Stimulated activated effector memory CD8-positive, alpha-beta T cell treated with anti-CD3 and anti-CD28 coated beads, Interleukin-12 subunit alpha, Interleukin-12 subunit beta, amount 100 ng/mL, for 72 hours (primary cell): Measurements from ENCODE around the gene RELT.

Experiments
- ATAC-seq: fragments of 150-1000 bp; cut with Tn5 transposase; 2 replicates; pipeline ENCODE4 v1.10.0; 2021
- DNase-seq, 2 donors: peaks; one replicate each; pipeline ENCODE4 v3.0.0; 2021 to 2022; ENCODE audit warnings: low spot score in 2 of 2
- H3K27ac Mint-ChIP-seq: one replicate; pipeline ENCODE4 v1.8.0; 2022; ENCODE audit warnings: mild to moderate bottlenecking, mixed read lengths
- H3K36me3 Mint-ChIP-seq: one replicate; pipeline ENCODE4 v1.8.0; 2022; ENCODE audit warnings: mild to moderate bottlenecking, mixed read lengths
- H3K4me1 Mint-ChIP-seq: one replicate; pipeline ENCODE4 v1.8.0; 2022; ENCODE audit warnings: mixed read lengths
- H3K4me3 Mint-ChIP-seq: one replicate; pipeline ENCODE4 v1.8.0; 2022; ENCODE audit warnings: mild to moderate bottlenecking, mixed read lengths
- H3K9me3 Mint-ChIP-seq: one replicate; pipeline ENCODE4 v1.8.0; 2022; ENCODE audit warnings: mixed read lengths

Gene RELT

GRCh38 chr11:73360743-73361369 is 15.3 kb upstream of the RELT start:
- Mint-ChIP-seq H3K4me1 (peaks cover 4% of the 10 kb centered on the region), H3K36me3 (no peaks in the 10 kb centered on the region), H3K9me3 (no peaks in the 10 kb centered on the region), H3K27ac (no peak overlapping the region), H3K4me3 (no peak overlapping the region)
- ATAC-seq, result no peak
- DNase-seq, result no peak

- no peaks in the 10 kb centered on the region for H3K36me3 Mint-ChIP-seq
- peaks cover 17% of the 10 kb centered on the region for H3K4me1 Mint-ChIP-seq
- no peak overlapping the region for H3K27ac Mint-ChIP-seq
- ATAC-seq (no peak), DNase-seq (no peak)
- H3K4me3 Mint-ChIP-seq, result no peak overlapping the region
- H3K9me3 Mint-ChIP-seq, result peaks cover 2% of the 10 kb centered on the region
Observed at GRCh38 chr11:73361953-73362776, 14.0 kb upstream of the RELT start.

- no peak for ATAC-seq
- Mint-ChIP-seq H3K4me1 (peaks cover 26% of the 10 kb centered on the region), H3K4me3 (no peak overlapping the region), H3K27ac (no peak overlapping the region), H3K9me3 (peaks cover 2% of the 10 kb centered on the region), H3K36me3 (no peaks in the 10 kb centered on the region)
- DNase-seq, result no peak
Observed at GRCh38 chr11:73363147-73363546, 13.1 kb upstream of the RELT start.

GRCh38 chr11:73365352-73366264 is 10.6 kb upstream of the RELT start:
- H3K9me3 Mint-ChIP-seq, result peaks cover 2% of the 10 kb centered on the region
- peak overlapping the region; percentile 39 for H3K4me3 Mint-ChIP-seq
- no peaks in the 10 kb centered on the region for H3K36me3 Mint-ChIP-seq
- ATAC-seq (no peak), DNase-seq (no peak)
- peak overlapping the region; percentile 88 for H3K27ac Mint-ChIP-seq
- peaks cover 26% of the 10 kb centered on the region for H3K4me1 Mint-ChIP-seq

DNA sequence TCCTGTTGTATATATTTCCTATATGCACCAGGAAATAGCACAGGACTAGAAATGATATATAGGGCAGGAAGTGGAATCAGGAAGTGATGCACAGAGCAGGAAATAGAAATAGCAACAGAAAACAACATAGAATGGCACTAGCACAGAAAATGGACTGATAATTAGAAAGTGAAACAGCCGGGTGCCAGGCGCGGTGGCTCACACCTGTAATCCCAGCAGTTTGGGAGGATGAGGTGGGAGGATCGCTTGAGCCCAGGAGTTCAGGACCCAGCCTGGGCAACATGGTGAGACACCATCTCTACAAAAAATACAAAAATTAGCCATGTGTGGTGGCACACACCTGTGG is 10.0 kb upstream of the RELT start:
- DNase-seq (no peak), ATAC-seq (peak; percentile 22)
- H3K4me1 Mint-ChIP-seq, result peaks cover 26% of the 10 kb centered on the region
- peak overlapping the region; percentile 88 for H3K27ac Mint-ChIP-seq
- no peaks in the 10 kb centered on the region for H3K36me3 Mint-ChIP-seq
- peak overlapping the region; percentile 39 for H3K4me3 Mint-ChIP-seq
- H3K9me3 Mint-ChIP-seq, result peaks cover 2% of the 10 kb centered on the region

GRCh38 chr11:73366953-73367352 is 9.2 kb upstream of the RELT start:
- ATAC-seq, result no peak
- H3K9me3 Mint-ChIP-seq, result peaks cover 2% of the 10 kb centered on the region
- no peaks in the 10 kb centered on the region for H3K36me3 Mint-ChIP-seq
- H3K4me3 Mint-ChIP-seq, result no peak overlapping the region
- DNase-seq, result no peak
- peak overlapping the region; percentile 88 for H3K27ac Mint-ChIP-seq
- H3K4me1 Mint-ChIP-seq, result peaks cover 33% of the 10 kb centered on the region

- H3K27ac Mint-ChIP-seq, result peak overlapping the region; percentile 88
- DNase-seq, result no peak
- H3K9me3 Mint-ChIP-seq, result peaks cover 2% of the 10 kb centered on the region
- H3K36me3 Mint-ChIP-seq, result no peaks in the 10 kb centered on the region
- peak; percentile 72 for ATAC-seq
- H3K4me3 Mint-ChIP-seq, result no peak overlapping the region
- H3K4me1 Mint-ChIP-seq, result peaks cover 39% of the 10 kb centered on the region
Observed at GRCh38 chr11:73367482-73368024, 8.6 kb upstream of the RELT start.

GRCh38 chr11:73372375-73372993 is 3.7 kb upstream of the RELT start:
- DNase-seq, result no peak
- ATAC-seq, result no peak
- H3K36me3 Mint-ChIP-seq, result peaks cover 20% of the 10 kb centered on the region
- H3K4me1 Mint-ChIP-seq, result peaks cover 35% of the 10 kb centered on the region
- H3K27ac Mint-ChIP-seq, result no peak overlapping the region
- H3K9me3 Mint-ChIP-seq, result no peaks in the 10 kb centered on the region
- H3K4me3 Mint-ChIP-seq, result no peak overlapping the region

DNA sequence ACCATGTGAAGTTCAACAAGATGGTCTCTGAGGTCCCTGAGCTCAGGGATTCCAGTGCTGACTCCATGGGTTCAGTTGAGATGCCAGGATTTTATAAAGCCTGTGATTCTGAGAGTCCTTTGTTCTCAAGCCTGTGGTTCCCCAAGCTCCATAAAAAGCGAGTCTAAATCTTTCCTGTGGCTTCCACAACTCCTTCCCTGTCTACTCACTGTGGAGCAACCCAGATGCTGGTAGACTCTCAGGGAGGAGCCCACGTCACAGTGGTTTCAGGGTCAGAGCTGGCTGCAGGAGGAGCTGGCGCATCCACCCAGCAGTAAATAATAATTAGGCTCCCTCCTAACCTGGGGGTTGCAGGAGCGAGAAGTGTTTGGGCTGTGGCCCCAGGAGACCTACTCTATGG is 2.0 kb upstream of the RELT start:
- Mint-ChIP-seq H3K4me1 (peaks cover 45% of the 10 kb centered on the region), H3K9me3 (no peaks in the 10 kb centered on the region), H3K27ac (no peak overlapping the region), H3K36me3 (peaks cover 26% of the 10 kb centered on the region), H3K4me3 (no peak overlapping the region)
- DNase-seq (no peak), ATAC-seq (no peak)

GRCh38 chr11:73375830-73376159 is 404 bp upstream of the RELT start:
- DNase-seq (peak in 1 of 2 donors; percentile 57), ATAC-seq (no peak)
- Mint-ChIP-seq H3K4me3 (peak overlapping the region; percentile 90), H3K36me3 (peaks cover 34% of the 10 kb centered on the region), H3K27ac (peak overlapping the region; percentile 98), H3K9me3 (no peaks in the 10 kb centered on the region), H3K4me1 (peaks cover 61% of the 10 kb centered on the region)

DNA sequence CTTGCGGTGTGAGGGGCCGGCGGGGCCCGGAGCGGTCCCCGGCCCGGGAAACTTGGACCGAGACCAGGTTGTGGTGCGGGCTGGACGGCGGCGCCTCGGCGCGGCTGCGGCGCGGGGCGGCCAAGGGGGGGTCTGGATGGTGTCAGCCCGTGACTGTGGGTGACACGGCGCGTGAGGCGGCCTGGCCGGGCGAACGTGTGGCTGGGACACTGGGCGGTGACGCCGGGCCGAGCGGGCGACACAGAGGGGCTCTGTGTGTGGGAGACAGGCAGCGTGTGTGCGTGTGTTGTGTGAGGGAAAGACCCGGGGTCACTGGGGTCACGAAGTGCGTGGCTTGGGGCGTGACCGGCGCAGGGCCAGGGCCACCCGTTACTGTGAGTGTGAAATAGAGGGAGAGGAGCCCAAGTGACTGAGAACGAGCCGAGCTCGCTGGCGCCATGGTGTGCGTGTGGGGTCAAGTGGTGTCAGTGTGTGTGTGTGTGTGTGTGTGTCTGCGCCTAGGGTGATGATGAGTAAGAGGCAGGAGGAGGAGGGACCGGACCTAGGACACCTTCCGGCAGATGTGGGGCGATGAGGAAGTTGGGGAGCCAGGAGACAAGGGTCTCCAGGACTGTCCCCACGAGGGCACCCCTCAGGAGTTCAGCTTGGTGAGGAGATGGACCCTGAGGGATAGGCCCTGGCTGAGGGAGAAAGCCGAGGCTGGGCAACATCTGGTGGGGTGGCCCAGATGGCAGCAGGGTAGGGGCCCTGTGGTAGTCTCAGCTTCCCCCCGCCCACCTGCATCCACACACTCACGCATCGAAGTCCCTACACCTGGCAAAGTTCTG is 817 bp downstream of the RELT start:
- peak overlapping the region; percentile 98 for H3K27ac Mint-ChIP-seq

DNA sequence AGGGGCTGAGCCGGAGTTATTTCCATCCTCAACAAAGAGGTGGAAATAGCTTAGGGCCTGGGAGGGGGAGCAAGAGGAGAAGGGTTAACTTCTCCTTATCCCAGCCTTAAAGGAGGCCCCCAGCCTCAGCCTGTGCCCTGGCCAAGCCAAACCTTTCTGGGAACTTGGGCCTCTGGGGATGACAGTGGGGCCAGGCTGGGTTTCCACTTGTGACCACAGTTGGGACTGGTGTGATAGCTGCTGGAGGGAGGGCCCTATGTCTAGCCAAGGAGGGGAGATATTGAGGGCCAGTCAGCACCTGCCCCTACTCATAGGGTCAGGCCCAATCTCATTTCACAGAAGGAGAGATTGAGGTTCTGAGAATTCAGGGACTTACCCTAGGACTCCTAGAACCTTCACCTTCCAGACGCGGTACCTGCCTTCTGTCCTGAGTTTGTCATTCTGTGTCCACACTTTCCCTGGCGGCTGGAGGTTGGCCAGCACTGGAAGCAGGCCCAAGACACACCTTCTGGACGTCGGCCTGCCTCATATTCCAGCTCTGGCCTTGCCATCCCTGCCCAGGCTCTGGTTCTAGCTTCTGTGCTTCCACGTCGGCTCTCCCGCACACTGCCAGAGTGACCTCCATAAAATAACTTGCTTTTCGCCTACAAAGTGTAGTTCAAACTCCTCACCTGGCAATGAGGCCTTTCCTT is 3.1 kb downstream of the RELT start:
- Mint-ChIP-seq H3K4me1 (peaks cover 76% of the 10 kb centered on the region), H3K4me3 (peak overlapping the region; percentile 90), H3K9me3 (no peaks in the 10 kb centered on the region), H3K36me3 (peaks cover 34% of the 10 kb centered on the region), H3K27ac (peak overlapping the region; percentile 98)
- DNase-seq (no peak), ATAC-seq (no peak)

More for the DNA sequence above, 817 bp downstream of the RELT start:
- no peaks in the 10 kb centered on the region for H3K9me3 Mint-ChIP-seq
- peak; percentile 62 to 80 for DNase-seq
- peak; percentile 69 for ATAC-seq
- H3K4me1 Mint-ChIP-seq, result peaks cover 62% of the 10 kb centered on the region
- peak overlapping the region; percentile 90 for H3K4me3 Mint-ChIP-seq
- peaks cover 34% of the 10 kb centered on the region for H3K36me3 Mint-ChIP-seq

DNA sequence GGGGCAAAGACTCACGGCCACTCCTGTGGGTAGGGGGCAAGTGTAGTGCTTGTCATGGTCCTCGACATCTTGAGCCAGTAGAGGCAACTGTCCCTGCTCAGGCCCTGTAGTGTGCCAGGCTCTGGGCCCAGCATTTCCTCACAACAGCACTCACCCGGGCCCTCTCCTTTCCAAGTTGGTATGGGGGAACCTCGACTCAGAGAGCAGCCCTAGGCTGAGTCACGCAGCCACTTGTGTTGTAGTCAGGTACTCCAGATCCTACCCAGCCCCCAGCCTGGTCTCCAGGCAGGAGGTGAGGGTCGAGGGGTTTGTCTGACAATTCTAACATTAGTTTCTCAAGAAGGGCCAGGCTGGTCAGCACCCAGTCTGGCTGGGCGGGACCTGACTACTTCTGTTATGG is 4.1 kb downstream of the RELT start:
- no peak for ATAC-seq
- Mint-ChIP-seq H3K9me3 (no peaks in the 10 kb centered on the region), H3K27ac (peak overlapping the region; percentile 98), H3K4me3 (peak overlapping the region; percentile 2), H3K36me3 (peaks cover 43% of the 10 kb centered on the region), H3K4me1 (peaks cover 84% of the 10 kb centered on the region)
- no peak for DNase-seq
